HG02798 (cell line): Measurements from ENCODE around the gene XRN2.
"Not testable (repeated sequence)": the region's sequence is repeated elsewhere in the genome, so short reads cannot be mapped to it uniquely, and the experiment has no call there.

Source experiments
- ATAC-seq: cut with Tn5 transposase; IDR thresholded peaks from one replicate; pipeline ENCODE4 v1.9.1; 2021; ENCODE audit warnings: mild to moderate bottlenecking; ENCODE audit not compliant: unreplicated experiment, poor library complexity

Gene XRN2

GRCh38 chr20:21340991-21341697 is 38.0 kb downstream of the XRN2 start:
- ATAC-seq: no peak

GRCh38 chr20:21342656-21343345 is 39.7 kb downstream of the XRN2 start:
- no peak for ATAC-seq

GRCh38 chr20:21344206-21344900 is 41.2 kb downstream of the XRN2 start:
- ATAC-seq: no peak

- ATAC-seq: no peak
Observed at GRCh38 chr20:21344961-21345360, 41.8 kb downstream of the XRN2 start.

GRCh38 chr20:21352703-21353102 is 49.6 kb downstream of the XRN2 start:
- no peak for ATAC-seq

GRCh38 chr20:21353236-21353635 is 50.1 kb downstream of the XRN2 start:
- ATAC-seq: no peak

GRCh38 chr20:21355981-21356380 is 52.9 kb downstream of the XRN2 start:
- ATAC-seq: no peak

GRCh38 chr20:21356386-21356785 is 53.3 kb downstream of the XRN2 start:
- no peak for ATAC-seq

- ATAC-seq: no peak
Observed at GRCh38 chr20:21357844-21358243, 54.7 kb downstream of the XRN2 start.

GRCh38 chr20:21358737-21359136 is 55.6 kb downstream of the XRN2 start:
- no peak for ATAC-seq

GRCh38 chr20:21360705-21361104 is 57.6 kb downstream of the XRN2 start:
- no peak for ATAC-seq

- no peak for ATAC-seq
Observed at GRCh38 chr20:21361266-21361665, 58.1 kb downstream of the XRN2 start.

GRCh38 chr20:21364413-21364812 is 61.3 kb downstream of the XRN2 start:
- no peak for ATAC-seq

GRCh38 chr20:21365771-21366170 is 62.6 kb downstream of the XRN2 start:
- ATAC-seq: no peak

- ATAC-seq: not testable (repeated sequence)
Observed at GRCh38 chr20:21366273-21366672, 63.1 kb downstream of the XRN2 start.

- no peak for ATAC-seq
Observed at GRCh38 chr20:21368791-21369190, 65.7 kb downstream of the XRN2 start.

- ATAC-seq: no peak
Observed at GRCh38 chr20:21371193-21371592, 68.1 kb downstream of the XRN2 start.

- no peak for ATAC-seq
Observed at GRCh38 chr20:21372016-21372415, 68.9 kb downstream of the XRN2 start.

- ATAC-seq: no peak
Observed at GRCh38 chr20:21373436-21373835, 70.3 kb downstream of the XRN2 start.

GRCh38 chr20:21376626-21377025 is 73.5 kb downstream of the XRN2 start:
- no peak for ATAC-seq

GRCh38 chr20:21377701-21378100 is 74.6 kb downstream of the XRN2 start:
- ATAC-seq: no peak
